Esophagus squamous epithelium (tissue), 4 donors: Measurements from ENCODE around the gene NRP2.

ENCODE experiments used
- POLR2A ChIP-seq, 4 donors: fragments of 450-650 bp; IDR thresholded peaks; one replicate each; pipeline ENCODE4 v1.6.1; 2017; ENCODE audit warnings: antibody characterized with exemption in 4 of 4, mild to moderate bottlenecking in 4 of 4, moderate library complexity in 3 of 4
- TF ChIP-seq, protein P1 (sequence below), 6 experiments: fragments of 450-650 bp in 4 of 6; fragments of 200-600 bp in 2 of 6; sonication (generic) in 2 of 6; IDR thresholded peaks; one replicate each; pipeline ENCODE4 v1.5.1; 2016 to 2019; ENCODE audit warnings: antibody characterized with exemption in 6 of 6, mild to moderate bottlenecking in 4 of 6, moderate library complexity in 4 of 6

DNA sequence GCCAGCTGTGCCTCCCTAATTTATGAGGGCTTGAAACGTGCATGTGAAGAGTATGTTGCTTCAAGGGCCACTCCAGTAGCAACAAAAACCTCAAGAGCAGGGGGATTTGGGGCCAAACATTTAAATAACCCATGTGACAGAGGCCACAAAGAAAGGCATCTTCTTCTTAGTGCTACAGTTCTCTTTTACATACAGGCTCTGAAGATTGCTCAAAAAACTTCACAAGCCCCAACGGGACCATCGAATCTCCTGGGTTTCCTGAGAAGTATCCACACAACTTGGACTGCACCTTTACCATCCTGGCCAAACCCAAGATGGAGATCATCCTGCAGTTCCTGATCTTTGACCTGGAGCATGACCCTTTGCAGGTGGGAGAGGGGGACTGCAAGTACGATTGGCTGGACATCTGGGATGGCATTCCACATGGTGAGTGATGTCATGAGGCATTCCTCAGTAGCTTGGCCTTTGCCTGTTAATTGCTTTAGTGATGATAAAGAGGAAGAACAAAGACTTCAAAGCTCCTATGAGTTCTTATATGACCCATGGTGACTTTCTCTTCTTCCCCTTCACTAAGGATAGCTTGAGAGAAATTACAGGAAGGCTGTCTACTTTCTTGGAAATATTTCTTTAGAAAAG, 40.1 kb downstream of the NRP2 start:
- TF ChIP-seq, protein P1, sequence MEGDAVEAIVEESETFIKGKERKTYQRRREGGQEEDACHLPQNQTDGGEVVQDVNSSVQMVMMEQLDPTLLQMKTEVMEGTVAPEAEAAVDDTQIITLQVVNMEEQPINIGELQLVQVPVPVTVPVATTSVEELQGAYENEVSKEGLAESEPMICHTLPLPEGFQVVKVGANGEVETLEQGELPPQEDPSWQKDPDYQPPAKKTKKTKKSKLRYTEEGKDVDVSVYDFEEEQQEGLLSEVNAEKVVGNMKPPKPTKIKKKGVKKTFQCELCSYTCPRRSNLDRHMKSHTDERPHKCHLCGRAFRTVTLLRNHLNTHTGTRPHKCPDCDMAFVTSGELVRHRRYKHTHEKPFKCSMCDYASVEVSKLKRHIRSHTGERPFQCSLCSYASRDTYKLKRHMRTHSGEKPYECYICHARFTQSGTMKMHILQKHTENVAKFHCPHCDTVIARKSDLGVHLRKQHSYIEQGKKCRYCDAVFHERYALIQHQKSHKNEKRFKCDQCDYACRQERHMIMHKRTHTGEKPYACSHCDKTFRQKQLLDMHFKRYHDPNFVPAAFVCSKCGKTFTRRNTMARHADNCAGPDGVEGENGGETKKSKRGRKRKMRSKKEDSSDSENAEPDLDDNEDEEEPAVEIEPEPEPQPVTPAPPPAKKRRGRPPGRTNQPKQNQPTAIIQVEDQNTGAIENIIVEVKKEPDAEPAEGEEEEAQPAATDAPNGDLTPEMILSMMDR (IDR thresholded peaks at IDR 0.05) = no peak
- no peak for TF ChIP-seq POLR2A (IDR thresholded peaks at IDR 0.05)
